Esophagus muscularis mucosa (tissue), 4 donors: Measurements from ENCODE around the gene GAPDH.

Source experiments
- CTCF ChIP-seq, 3 experiments: fragments of 200-600 bp in 2 of 3; fragments of 450-650 bp in 1 of 3; sonication (generic) in 2 of 3; IDR thresholded peaks; one replicate each; pipeline ENCODE4 v1.5.1; 2017 to 2019; ENCODE audit warnings: antibody characterized with exemption in 3 of 3, mild to moderate bottlenecking in 2 of 3, moderate library complexity in 1 of 3
- EP300 ChIP-seq: sonication (generic); formaldehyde crosslinking; IDR thresholded peaks from one replicate; pipeline ENCODE4 v1.6.1; 2017; ENCODE audit warnings: antibody characterized with exemption
- POLR2A ChIP-seq: fragments of 450-650 bp; IDR thresholded peaks from one replicate; pipeline ENCODE4 v1.6.1; 2017; ENCODE audit warnings: antibody characterized with exemption, moderate library complexity, mild to moderate bottlenecking, low read depth
- POLR2AphosphoS5 ChIP-seq, 2 donors: sonication (generic); formaldehyde crosslinking; IDR thresholded peaks; one replicate each; pipeline ENCODE4 v1.6.1; 2017; ENCODE audit warnings: antibody characterized with exemption in 2 of 2

- TF ChIP-seq CTCF (IDR thresholded peaks at IDR 0.05) = no peak
- no peak for TF ChIP-seq EP300
- no peak for TF ChIP-seq POLR2AphosphoS5 (IDR thresholded peaks at IDR 0.05)
- TF ChIP-seq POLR2A = no peak
These were observed 38.7 kb downstream of the GAPDH start for GRCh38 chr12:6573001-6573400.
